DND-41 (cell line): ENCODE data around the gene ST6GALNAC3.
"Not testable (repeated sequence)": the region's sequence is repeated elsewhere in the genome, so short reads cannot be mapped to it uniquely, and the experiment has no call there.

Experiments used
- ATAC-seq: fragments of 200-7000 bp; cut with Tn5 transposase; 3 replicates; pipeline ENCODE4 v1.9.1; 2021; ENCODE audit warnings: low read depth; ENCODE audit not compliant: insufficient read depth
- DNase-seq: peaks from one replicate; pipeline ENCODE4 v3.0.0-alpha.2; 2020
- H2AFZ ChIP-seq: 2 replicates; pipeline ENCODE4 v1.6.0; 2012; ENCODE audit warnings: low read depth, low read length
- H3K27ac ChIP-seq: 2 replicates; pipeline ENCODE4 v1.5.1; 2012; ENCODE audit warnings: low read length, inconsistent platforms
- H3K27me3 ChIP-seq: fragments of 200-600 bp; sonication (generic); 2 replicates; pipeline ENCODE4 v1.6.0; 2012; ENCODE audit warnings: low read length, mild to moderate bottlenecking, inconsistent platforms; ENCODE audit not compliant: insufficient read depth, poor library complexity
- H3K36me3 ChIP-seq: 2 replicates; pipeline ENCODE4 v1.5.1; 2012; ENCODE audit warnings: low read length, inconsistent platforms; ENCODE audit not compliant: insufficient read depth
- H3K4me1 ChIP-seq: 2 replicates; pipeline ENCODE4 v1.5.1; 2012; ENCODE audit warnings: mild to moderate bottlenecking, low read length; ENCODE audit not compliant: insufficient read depth
- H3K4me2 ChIP-seq: 2 replicates; pipeline ENCODE4 v1.6.0; 2012; ENCODE audit warnings: mild to moderate bottlenecking, moderate library complexity, low read length, inconsistent platforms; ENCODE audit not compliant: insufficient read depth
- H3K4me3 ChIP-seq, 2 experiments: fragments of 200-600 bp in 1 of 2; shearing (Covaris generic) in 1 of 2; 2 replicates each; pipeline ENCODE4 v1.5.1; 2012 to 2016; ENCODE audit warnings: inconsistent platforms in 2 of 2, low read length in 2 of 2, mild to moderate bottlenecking in 2 of 2, low read depth in 1 of 2, moderate library complexity in 1 of 2
- H3K79me2 ChIP-seq: 2 replicates; pipeline ENCODE4 v1.6.0; 2012; ENCODE audit warnings: low read length, inconsistent platforms; ENCODE audit not compliant: insufficient read depth
- H3K9ac ChIP-seq: 2 replicates; pipeline ENCODE4 v1.6.0; 2012; ENCODE audit warnings: low read depth, mild to moderate bottlenecking, inconsistent platforms, low read length, moderate library complexity
- H3K9me3 ChIP-seq: 2 replicates; pipeline ENCODE4 v1.5.1; 2012; ENCODE audit warnings: low read length, moderate library complexity, mild to moderate bottlenecking, inconsistent platforms; ENCODE audit not compliant: insufficient read depth, severe bottlenecking
- H4K20me1 ChIP-seq: 2 replicates; pipeline ENCODE4 v1.6.0; 2012; ENCODE audit warnings: low read length; ENCODE audit not compliant: insufficient read depth
- CTCF ChIP-seq: IDR thresholded peaks from 2 replicates; pipeline ENCODE4 v1.5.1; 2012; ENCODE audit warnings: borderline replicate concordance, low read length, moderate library complexity, mild to moderate bottlenecking; ENCODE audit not compliant: poor library complexity, severe bottlenecking; ENCODE audit errors: extremely low read depth
- EZH2 ChIP-seq: IDR thresholded peaks from 3 replicates; pipeline ENCODE4 v1.6.1; 2012; ENCODE audit warnings: borderline replicate concordance, low read depth, mild to moderate bottlenecking, moderate library complexity, low read length, inconsistent platforms; ENCODE audit not compliant: severe bottlenecking

ST6GALNAC3 gene

GRCh38 chr1:76110666-76111065 is 36.1 kb downstream of the ST6GALNAC3 start:
- Histone ChIP-seq H3K27ac (no peak overlapping the region), H3K4me2 (no peak overlapping the region), H3K79me2 (no peaks in the 10 kb centered on the region), H4K20me1 (no peaks in the 10 kb centered on the region), H3K9ac (no peak overlapping the region), H3K36me3 (no peaks in the 10 kb centered on the region), H3K4me3 (no peak overlapping the region), H3K27me3 (no peaks in the 10 kb centered on the region), H3K9me3 (no peaks in the 10 kb centered on the region), H2AFZ (no peak overlapping the region), H3K4me1 (no peaks in the 10 kb centered on the region)
- no peak for ATAC-seq
- DNase-seq = no peak
- no peak for TF ChIP-seq CTCF
- no peak for TF ChIP-seq EZH2

- not testable (repeated sequence) for H2AFZ ChIP-seq, H3K4me3 ChIP-seq, H3K9me3 ChIP-seq, H3K27ac ChIP-seq, ATAC-seq, H3K36me3 ChIP-seq, DNase-seq, H3K4me1 ChIP-seq, H4K20me1 ChIP-seq, H3K27me3 ChIP-seq, H3K9ac ChIP-seq, H3K4me2 ChIP-seq, H3K79me2 ChIP-seq
Observed at GRCh38 chr1:76112321-76112720, 37.8 kb downstream of the ST6GALNAC3 start.

- ATAC-seq (no peak), DNase-seq (no peak)
- Histone ChIP-seq H3K9me3 (no peaks in the 10 kb centered on the region), H4K20me1 (no peaks in the 10 kb centered on the region), H3K4me3 (no peak overlapping the region), H3K9ac (no peak overlapping the region), H3K27ac (no peak overlapping the region), H3K36me3 (no peaks in the 10 kb centered on the region), H3K4me2 (no peak overlapping the region), H3K79me2 (no peaks in the 10 kb centered on the region), H2AFZ (no peak overlapping the region), H3K27me3 (no peaks in the 10 kb centered on the region), H3K4me1 (no peaks in the 10 kb centered on the region)
- TF ChIP-seq EZH2 (no peak), CTCF (no peak)
Observed at GRCh38 chr1:76113446-76113845, 38.9 kb downstream of the ST6GALNAC3 start.

DNA sequence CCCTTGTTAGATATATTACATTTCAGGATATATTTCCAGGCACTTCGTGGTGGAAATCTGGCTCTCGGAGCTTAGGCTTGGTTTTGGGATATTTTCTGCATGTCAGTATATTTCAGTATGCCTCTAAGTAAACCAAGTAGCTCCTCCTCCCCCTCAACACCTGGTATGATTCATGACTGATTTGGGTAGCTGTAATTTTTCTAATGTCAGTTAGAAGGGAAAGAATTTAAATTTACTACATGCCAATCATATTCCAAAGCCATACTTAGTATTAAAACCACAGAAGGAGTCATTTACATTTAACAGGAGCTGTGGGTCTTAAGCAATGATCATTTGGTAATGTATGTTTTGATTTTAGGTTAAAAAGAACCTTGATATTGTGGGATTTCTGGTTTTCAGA is 40.6 kb downstream of the ST6GALNAC3 start:
- TF ChIP-seq EZH2 (no peak), CTCF (no peak)
- H3K4me3 ChIP-seq = no peak overlapping the region
- no peaks in the 10 kb centered on the region for H3K9me3 ChIP-seq
- H3K36me3 ChIP-seq = no peaks in the 10 kb centered on the region
- ATAC-seq (no peak), DNase-seq (no peak)
- H3K27me3 ChIP-seq = no peaks in the 10 kb centered on the region
- no peak overlapping the region for H3K4me2 ChIP-seq
- no peak overlapping the region for H3K27ac ChIP-seq
- no peak overlapping the region for H3K9ac ChIP-seq
- no peak overlapping the region for H2AFZ ChIP-seq
- H3K4me1 ChIP-seq = no peaks in the 10 kb centered on the region
- H4K20me1 ChIP-seq = no peaks in the 10 kb centered on the region
- H3K79me2 ChIP-seq = no peaks in the 10 kb centered on the region
